Psoas muscle (tissue), 8 donors: ENCODE results near the gene NET1. TPM values are rescaled to one million over a fixed set of nuclear protein-coding genes. Genes with fewer than 3 reads are reported as not detected.
A peak's percentile ranks its signal among the peaks of the same experiment; 100 is the strongest.

Experiments used
- ATAC-seq, 4 donors: fragments of 200-7000 bp; cut with Tn5 transposase; one replicate each; pipeline ENCODE4 v1.9.1; 2020; ENCODE audit warnings: moderate library complexity in 3 of 4, mild to moderate bottlenecking in 2 of 4
- DNase-seq, 2 donors: peaks; one replicate each; pipeline ENCODE4 v3.0.0-alpha.2; 2020
- H3K27ac ChIP-seq: fragments of 200-600 bp; one replicate; pipeline ENCODE4 v1.8.0; 2022
- H3K27me3 ChIP-seq, 3 donors: fragments of 200-600 bp in 1 of 3; one replicate each; pipeline versions ENCODE4 v1.6.1 to v1.8.0; 2013 to 2022; ENCODE audit warnings: low read length in 2 of 3, mild to moderate bottlenecking in 2 of 3, moderate library complexity in 1 of 3; ENCODE audit not compliant: insufficient read depth in 3 of 3
- H3K36me3 ChIP-seq, 2 donors: fragments of 200-600 bp in 1 of 2; one replicate each; pipeline versions ENCODE4 v1.6.1 to v1.8.0; 2013 to 2022; ENCODE audit warnings: low read depth in 1 of 2, mild to moderate bottlenecking in 1 of 2, moderate library complexity in 1 of 2; ENCODE audit not compliant: insufficient read depth in 1 of 2
- H3K4me1 ChIP-seq: fragments of 200-600 bp; one replicate; pipeline ENCODE4 v1.8.0; 2022
- H3K4me3 ChIP-seq: fragments of 200-600 bp; one replicate; pipeline ENCODE4 v1.8.0; 2022; ENCODE audit warnings: mild to moderate bottlenecking
- H3K9me3 ChIP-seq: fragments of 200-600 bp; one replicate; pipeline ENCODE4 v1.8.0; 2022
- WGBS, 3 donors: extraction: QIAGEN DNeasy Blood & Tissue Kit; methylation state at CpG; one replicate each; pipeline versions ENCODE4 v1.1.6 to v1.1.7; 2013; 5-methylcytosine and 5-hydroxymethylcytosine counted together
- intact Hi-C, 2 donors: fragments of 100-400 bp; cut with DNase I; formaldehyde crosslinking; loops; one replicate each; pipeline versions ENCODE4 v1.11.0 to v1.14.2; 2022
- polyA plus RNA-seq, 3 donors: library from polyadenylated mRNA; stranded (reverse); fragments of 200-250 nt; gene quantifications; one replicate each; pipeline ENCODE4 v1.2.3, GENCODE V29; 2013
- total RNA-seq, 4 donors: library from RNA; stranded (reverse); fragmentation: NEBNext Ultra II Directional in 2 of 4; extraction: Animal tissue kit (Norgen Biotek cat#: 25700) in 2 of 4; gene quantifications; one replicate each; pipeline versions ENCODE4 v1.2.1 to v1.2.4, GENCODE V29; 2021 to 2023
- TF ChIP-seq, protein P1 (sequence below): fragments of 200-600 bp; IDR thresholded peaks from one replicate; pipeline ENCODE4 v1.8.0; 2022; ENCODE audit warnings: antibody characterized with exemption
- donor health status: healthy with polysubstance abuse.
- donor health status: DM: no; HTN: no; CAD: no; lungs with moderate emphysema.
- donor health status: Bipolar disorder and iron deficiency.
- donor health status: healthy.
- donor health status: DM: yes; HTN: yes; CAD: no.
- donor health status: DM: no; HTN: no; CAD: no.
- donor health status: DM: no; HTN: no; CAD: no.
- donor health status: DM: yes; HTN: yes; CAD: no.

NET1 gene
- total and polyA plus RNA-seq, 7 donors: 14.3 to 44.0 (median 35.6) TPM

- intact Hi-C loops: no loop called here
- DNase-seq (peak in 1 of 2 donors; percentile 13), ATAC-seq (no peak)
These were observed 90.5 kb downstream of the NET1 start for GRCh38 chr10:5502571-5503476.

GRCh38 chr10:5503477-5503835 is 91.1 kb downstream of the NET1 start:
- intact Hi-C loops: no loop called here
- H3K4me1 ChIP-seq: no peaks in the 10 kb centered on the region
- TF ChIP-seq, protein P1, sequence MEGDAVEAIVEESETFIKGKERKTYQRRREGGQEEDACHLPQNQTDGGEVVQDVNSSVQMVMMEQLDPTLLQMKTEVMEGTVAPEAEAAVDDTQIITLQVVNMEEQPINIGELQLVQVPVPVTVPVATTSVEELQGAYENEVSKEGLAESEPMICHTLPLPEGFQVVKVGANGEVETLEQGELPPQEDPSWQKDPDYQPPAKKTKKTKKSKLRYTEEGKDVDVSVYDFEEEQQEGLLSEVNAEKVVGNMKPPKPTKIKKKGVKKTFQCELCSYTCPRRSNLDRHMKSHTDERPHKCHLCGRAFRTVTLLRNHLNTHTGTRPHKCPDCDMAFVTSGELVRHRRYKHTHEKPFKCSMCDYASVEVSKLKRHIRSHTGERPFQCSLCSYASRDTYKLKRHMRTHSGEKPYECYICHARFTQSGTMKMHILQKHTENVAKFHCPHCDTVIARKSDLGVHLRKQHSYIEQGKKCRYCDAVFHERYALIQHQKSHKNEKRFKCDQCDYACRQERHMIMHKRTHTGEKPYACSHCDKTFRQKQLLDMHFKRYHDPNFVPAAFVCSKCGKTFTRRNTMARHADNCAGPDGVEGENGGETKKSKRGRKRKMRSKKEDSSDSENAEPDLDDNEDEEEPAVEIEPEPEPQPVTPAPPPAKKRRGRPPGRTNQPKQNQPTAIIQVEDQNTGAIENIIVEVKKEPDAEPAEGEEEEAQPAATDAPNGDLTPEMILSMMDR: no peak
- no peak for ATAC-seq
- no peaks in the 10 kb centered on the region for H3K36me3 ChIP-seq
- H3K27ac ChIP-seq: no peak overlapping the region
- DNase-seq: peak in 1 of 2 donors; percentile 32
- WGBS, 3 donors: 47 to 67% (median 66%) methylated on average over 3 of the region's 3 CpGs
- no peak overlapping the region for H3K4me3 ChIP-seq
- H3K27me3 ChIP-seq: no peaks in the 10 kb centered on the region
- H3K9me3 ChIP-seq: no peaks in the 10 kb centered on the region

More at GRCh38 chr10:5502571-5503476, 90.5 kb downstream of the NET1 start:
- Histone ChIP-seq H3K9me3 (no peaks in the 10 kb centered on the region), H3K27me3 (no peaks in the 10 kb centered on the region), H3K4me3 (no peak overlapping the region), H3K4me1 (no peaks in the 10 kb centered on the region), H3K27ac (no peak overlapping the region), H3K36me3 (no peaks in the 10 kb centered on the region)
- WGBS, 3 donors: 88 to 95% (median 93%) methylated on average over 13 to 14 of the region's 14 CpGs
- TF ChIP-seq, protein P1: no peak

DNA sequence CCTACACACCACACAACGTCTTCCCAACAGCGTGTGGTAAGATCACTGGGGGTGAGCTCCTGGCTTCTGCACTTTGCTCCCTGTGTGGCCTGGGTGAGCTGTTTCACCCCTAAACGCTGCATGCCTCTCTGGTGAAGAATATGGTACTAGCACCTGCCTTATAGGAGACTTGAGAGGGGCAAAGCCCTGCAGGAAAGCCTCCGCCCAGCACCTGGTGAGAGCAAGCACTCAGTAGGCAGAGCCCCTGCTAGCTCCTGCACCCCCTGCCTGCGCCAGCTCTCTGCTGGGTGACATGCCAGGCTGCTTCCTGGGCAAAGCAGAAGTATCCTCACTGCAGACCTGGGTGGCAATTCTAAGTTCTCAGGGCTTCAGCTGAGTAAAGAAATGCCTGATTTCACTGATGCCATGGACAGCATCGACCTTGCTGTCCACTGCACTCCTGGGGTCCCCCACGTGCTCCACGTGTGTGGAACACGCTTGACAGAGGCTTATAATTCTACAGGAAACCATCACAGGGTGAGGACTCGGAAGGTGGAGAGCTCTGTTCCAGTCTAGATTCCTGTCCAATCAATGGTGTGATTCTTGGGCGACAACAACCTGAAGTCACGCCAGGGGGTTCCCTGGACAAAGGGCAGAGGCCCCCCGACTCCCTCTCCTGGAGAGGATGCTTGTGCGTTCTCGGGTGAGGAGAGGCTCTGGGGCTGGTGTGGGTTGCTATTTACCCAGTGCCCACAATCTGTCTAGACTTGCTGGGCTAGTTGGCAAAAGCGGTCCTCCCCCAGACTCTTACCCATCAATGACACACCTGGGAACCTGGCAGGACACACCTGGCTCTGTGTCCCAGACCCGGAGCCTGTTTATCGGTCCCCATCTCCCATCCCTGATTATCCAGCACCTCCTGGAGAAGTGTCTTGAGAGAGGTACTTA is 92.1 kb downstream of the NET1 start:
- H3K9me3 ChIP-seq: no peaks in the 10 kb centered on the region
- DNase-seq (peak in 1 of 2 donors; percentile 52), ATAC-seq (no peak)
- no peaks in the 10 kb centered on the region for H3K4me1 ChIP-seq
- TF ChIP-seq, protein P1: no peak
- 84 to 91% (median 84%) methylated on average over 18 of the region's 18 CpGs for WGBS, 3 donors
- intact Hi-C loops: no loop called here
- no peaks in the 10 kb centered on the region for H3K36me3 ChIP-seq
- H3K4me3 ChIP-seq: no peak overlapping the region
- no peaks in the 10 kb centered on the region for H3K27me3 ChIP-seq
- H3K27ac ChIP-seq: no peak overlapping the region

- intact Hi-C loops: no loop called here
- 65 to 70% (median 68%) methylated on average over 2 of the region's 2 CpGs for WGBS, 3 donors
- DNase-seq (peak in 1 of 2 donors; percentile 14), ATAC-seq (no peak)
- Histone ChIP-seq H3K9me3 (no peaks in the 10 kb centered on the region), H3K27ac (no peak overlapping the region), H3K36me3 (no peaks in the 10 kb centered on the region), H3K4me1 (no peaks in the 10 kb centered on the region), H3K27me3 (no peaks in the 10 kb centered on the region), H3K4me3 (no peak overlapping the region)
- TF ChIP-seq, protein P1: no peak
These were observed 93.9 kb downstream of the NET1 start for GRCh38 chr10:5506246-5506645.
